GM18520 (cell line): Measurements from ENCODE around the gene ANO9.
"Not testable (repeated sequence)": the region's sequence is repeated elsewhere in the genome, so short reads cannot be mapped to it uniquely, and the experiment has no call there.

Source experiments
- ATAC-seq: cut with Tn5 transposase; IDR thresholded peaks from one replicate; pipeline ENCODE4 v1.9.1; 2021; ENCODE audit not compliant: unreplicated experiment

Gene ANO9

GRCh38 chr11:404551-405264 is 37.1 kb downstream of the ANO9 start:
- ATAC-seq = no peak

GRCh38 chr11:403761-404431 is 37.9 kb downstream of the ANO9 start:
- no peak for ATAC-seq

- ATAC-seq = no peak
Measured at GRCh38 chr11:403021-403760, 38.6 kb downstream of the ANO9 start.

- not testable (repeated sequence) for ATAC-seq
Measured at GRCh38 chr11:401196-401595, 40.6 kb downstream of the ANO9 start.

- no peak for ATAC-seq
Measured at GRCh38 chr11:400241-400689, 41.5 kb downstream of the ANO9 start.

GRCh38 chr11:399731-400211 is 42.0 kb downstream of the ANO9 start:
- ATAC-seq = no peak

DNA sequence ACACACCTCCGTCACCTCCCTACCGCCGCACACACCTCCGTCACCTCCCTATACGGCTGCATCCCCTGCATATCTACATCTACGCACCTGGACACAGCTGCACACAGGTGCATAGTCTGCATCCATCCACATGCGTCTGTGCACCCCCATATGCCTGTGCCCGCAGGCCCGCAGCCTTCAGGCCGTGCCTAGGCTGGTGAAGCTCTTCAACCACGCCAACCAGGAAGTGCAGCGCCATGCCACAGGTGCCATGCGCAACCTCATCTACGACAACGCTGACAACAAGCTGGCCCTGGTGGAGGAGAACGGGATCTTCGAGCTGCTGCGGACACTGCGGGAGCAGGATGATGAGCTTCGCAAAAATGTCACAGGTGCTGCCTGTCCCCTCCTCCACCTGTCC is 43.0 kb downstream of the ANO9 start:
- no peak for ATAC-seq

DNA sequence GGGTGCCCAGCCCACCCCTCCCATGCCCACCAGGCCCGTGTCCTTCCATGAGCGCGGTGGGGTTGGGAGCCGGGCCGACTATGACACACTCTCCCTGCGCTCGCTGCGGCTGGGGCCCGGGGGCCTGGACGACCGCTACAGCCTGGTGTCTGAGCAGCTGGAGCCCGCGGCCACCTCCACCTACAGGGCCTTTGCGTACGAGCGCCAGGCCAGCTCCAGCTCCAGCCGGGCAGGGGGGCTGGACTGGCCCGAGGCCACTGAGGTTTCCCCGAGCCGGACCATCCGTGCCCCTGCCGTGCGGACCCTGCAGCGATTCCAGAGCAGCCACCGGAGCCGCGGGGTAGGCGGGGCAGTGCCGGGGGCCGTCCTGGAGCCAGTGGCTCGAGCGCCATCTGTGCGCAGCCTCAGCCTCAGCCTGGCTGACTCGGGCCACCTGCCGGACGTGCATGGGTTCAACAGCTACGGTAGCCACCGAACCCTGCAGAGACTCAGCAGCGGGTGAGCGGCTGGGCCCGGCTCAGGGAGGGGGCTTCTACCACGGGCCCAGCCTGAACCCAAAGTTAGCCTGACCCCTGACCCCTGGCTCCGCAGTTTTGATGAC is 44.8 kb downstream of the ANO9 start:
- peak; percentile 45 for ATAC-seq

DNA sequence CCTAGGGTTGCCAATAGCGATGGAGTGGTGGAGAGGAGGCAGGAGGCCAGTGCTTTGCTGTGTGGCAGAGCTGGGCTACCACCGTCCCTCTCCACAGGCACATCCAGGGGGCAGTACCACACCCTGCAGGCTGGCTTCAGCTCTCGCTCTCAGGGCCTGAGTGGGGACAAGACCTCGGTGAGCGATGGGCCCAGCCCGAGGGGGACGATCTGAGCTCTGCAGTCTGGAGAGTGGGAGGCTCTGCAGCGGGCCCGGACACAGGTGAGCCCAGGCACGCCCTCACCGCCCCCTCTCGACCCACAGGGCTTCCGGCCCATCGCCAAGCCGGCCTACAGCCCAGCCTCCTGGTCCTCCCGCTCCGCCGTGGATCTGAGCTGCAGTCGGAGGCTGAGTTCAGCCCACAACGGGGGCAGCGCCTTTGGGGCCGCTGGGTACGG is 45.3 kb downstream of the ANO9 start:
- peak; percentile 5 for ATAC-seq

DNA sequence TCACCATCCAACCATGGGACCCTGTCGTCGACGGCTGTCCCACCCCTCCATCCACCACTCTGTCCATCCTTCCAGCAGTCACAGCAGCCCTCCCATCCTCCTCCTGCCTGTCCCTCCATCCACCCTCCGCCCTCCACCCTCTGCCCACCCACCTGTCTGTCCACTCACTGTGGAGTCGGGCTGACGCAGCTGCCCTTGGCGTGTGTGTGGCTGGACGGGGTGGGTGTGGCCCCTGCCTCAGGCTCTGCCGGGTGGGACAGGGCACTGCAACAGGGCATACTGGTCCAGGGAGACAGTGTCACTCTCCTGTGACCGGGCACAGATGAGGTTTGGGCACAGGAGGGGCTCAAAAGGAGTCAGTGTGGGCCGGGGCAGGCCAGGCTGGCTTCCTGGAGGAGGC is 45.9 kb downstream of the ANO9 start:
- no peak for ATAC-seq

- no peak for ATAC-seq
Measured at GRCh38 chr11:394858-395655, 46.8 kb downstream of the ANO9 start.

- no peak for ATAC-seq
Measured at GRCh38 chr11:394034-394857, 47.6 kb downstream of the ANO9 start, which contains the start of gene PKP3. PKP3 (plus strand) TSS chr11:394209; CDS start chr11:394293, 84 bp downstream.

GRCh38 chr11:393219-394033 is 48.4 kb downstream of the ANO9 start:
- ATAC-seq = no peak

GRCh38 chr11:392102-392777 is 49.6 kb downstream of the ANO9 start:
- ATAC-seq = no peak

DNA sequence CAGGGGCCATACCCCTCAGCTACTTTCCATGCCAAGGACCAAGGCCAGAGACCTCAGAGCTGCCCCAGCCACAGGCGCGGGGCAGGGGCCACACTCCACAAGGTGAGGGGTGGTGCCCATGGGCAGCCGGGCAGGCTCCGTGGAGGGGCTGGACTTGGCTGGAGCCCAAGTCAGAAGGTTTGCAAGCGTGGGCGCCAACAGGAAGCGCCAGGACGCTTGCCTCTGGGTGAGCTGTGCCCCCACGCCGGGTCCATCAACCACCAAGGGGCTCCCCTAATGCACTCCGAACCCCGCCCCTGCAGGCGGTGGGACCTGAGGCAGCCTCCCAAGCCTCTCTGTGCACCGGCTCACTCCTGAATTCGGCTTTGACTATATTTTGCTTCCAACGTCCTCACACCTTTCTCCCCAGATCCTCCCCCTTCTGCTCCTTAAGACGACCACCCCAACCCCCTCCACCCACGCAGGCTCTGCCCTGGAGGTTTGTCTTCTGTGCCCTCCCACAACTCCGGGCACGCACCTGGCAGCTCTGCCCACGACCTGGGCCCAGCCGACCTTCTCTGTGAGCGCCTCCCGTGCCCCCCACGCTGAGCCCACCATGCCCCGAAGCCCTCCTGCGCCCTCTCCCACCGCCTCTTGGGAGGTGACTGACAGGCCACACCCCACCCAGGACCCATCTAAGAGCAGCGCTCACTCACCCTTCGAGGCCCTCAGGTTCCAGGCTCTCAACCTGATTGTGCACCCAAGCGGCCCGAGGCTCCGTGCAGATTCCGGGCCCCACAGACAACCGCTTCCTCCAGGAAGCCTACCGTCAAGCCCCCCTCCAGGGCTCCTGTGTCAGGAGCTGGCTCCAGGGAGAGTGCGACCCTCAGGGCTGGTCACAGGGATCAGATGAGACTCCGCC is 50.4 kb downstream of the ANO9 start:
- ATAC-seq = no peak

GRCh38 chr11:390175-390574 is 51.6 kb downstream of the ANO9 start:
- ATAC-seq = no peak

- ATAC-seq = not testable (repeated sequence)
Measured at GRCh38 chr11:389369-389768, 52.4 kb downstream of the ANO9 start.
